MCF 10A (cell line): ENCODE data around the gene TK1. TPM values are rescaled to one million over a fixed set of nuclear protein-coding genes. Genes with fewer than 3 reads are reported as not detected.

ENCODE experiments used
- BruUV-seq: library from RNA; stranded (reverse); fragments of 400-500 nt; replicated peaks from 2 replicates; lab custom pipeline; 2021; lab: Mats Ljungman, UMichigan
- CTCF ChIA-PET: fragments of 300-600 bp; sonication (Branson Sonifier 250); formaldehyde crosslinking; extraction: SDS; loops from one replicate; lab custom pipeline; 2021; ENCODE audit warnings: antibody characterized with exemption, inconsistent platforms; lab: Yijun Ruan, JAX
- POLR2A ChIA-PET: fragments of 300-600, 350-650 bp; sonication (Branson Sonifier 250); formaldehyde crosslinking; extraction: SDS; loops from one replicate; lab custom pipeline; 2020; ENCODE audit warnings: antibody characterized with exemption, inconsistent platforms; lab: Yijun Ruan, JAX
- DNase-seq: peaks from one replicate; pipeline ENCODE4 v3.0.0-alpha.2; 2018; ENCODE audit not compliant: unreplicated experiment
- H3K27ac Mint-ChIP-seq: one replicate; pipeline ENCODE4 v1.8.0; 2022; ENCODE audit warnings: mild to moderate bottlenecking, low read depth, mixed read lengths; ENCODE audit not compliant: unreplicated experiment
- H3K27me3 Mint-ChIP-seq: one replicate; pipeline ENCODE4 v1.8.0; 2022; ENCODE audit warnings: mixed read lengths; ENCODE audit not compliant: insufficient read depth, unreplicated experiment
- H3K36me3 Mint-ChIP-seq: one replicate; pipeline ENCODE4 v1.8.0; 2022; ENCODE audit warnings: mild to moderate bottlenecking, moderate library complexity, mixed read lengths; ENCODE audit not compliant: insufficient read depth, unreplicated experiment
- H3K4me1 Mint-ChIP-seq: one replicate; pipeline ENCODE4 v1.8.0; 2022; ENCODE audit warnings: mixed read lengths; ENCODE audit not compliant: insufficient read depth, unreplicated experiment
- H3K4me3 Mint-ChIP-seq: one replicate; pipeline ENCODE4 v1.8.0; 2022; ENCODE audit warnings: mild to moderate bottlenecking, moderate library complexity, mixed read lengths; ENCODE audit not compliant: unreplicated experiment
- H3K9me3 Mint-ChIP-seq: one replicate; pipeline ENCODE4 v1.8.0; 2022; ENCODE audit warnings: mixed read lengths; ENCODE audit not compliant: unreplicated experiment
- intact Hi-C: fragments of 100-400 bp; cut with micrococcal nuclease; formaldehyde crosslinking; loops from 2 replicates; pipeline ENCODE4 v1.14.1; 2022
- total RNA-seq: library from RNA; stranded (reverse); gene quantifications from 2 replicates; pipeline ENCODE4 v1.2.3, GENCODE V29; 2022
- TF ChIP-seq, protein P1 (sequence below): fragments of 200-600 bp; IDR thresholded peaks from one replicate; pipeline ENCODE4 v1.8.0; 2022; ENCODE audit warnings: antibody characterized with exemption, mild to moderate bottlenecking; ENCODE audit not compliant: unreplicated experiment

The TK1 gene
- total RNA-seq, 1 experiment from 2014 or later = 21.4 TPM

- Mint-ChIP-seq H3K36me3 (no peaks in the 10 kb centered on the region), H3K4me3 (no peak overlapping the region), H3K27me3 (no peaks in the 10 kb centered on the region), H3K9me3 (no peaks in the 10 kb centered on the region), H3K27ac (no peak overlapping the region), H3K4me1 (peaks cover 10% of the 10 kb centered on the region)
- DNase-seq = no peak
- POLR2A ChIA-PET = no interaction called here
- CTCF ChIA-PET = no interaction called here
- TF ChIP-seq, protein P1, sequence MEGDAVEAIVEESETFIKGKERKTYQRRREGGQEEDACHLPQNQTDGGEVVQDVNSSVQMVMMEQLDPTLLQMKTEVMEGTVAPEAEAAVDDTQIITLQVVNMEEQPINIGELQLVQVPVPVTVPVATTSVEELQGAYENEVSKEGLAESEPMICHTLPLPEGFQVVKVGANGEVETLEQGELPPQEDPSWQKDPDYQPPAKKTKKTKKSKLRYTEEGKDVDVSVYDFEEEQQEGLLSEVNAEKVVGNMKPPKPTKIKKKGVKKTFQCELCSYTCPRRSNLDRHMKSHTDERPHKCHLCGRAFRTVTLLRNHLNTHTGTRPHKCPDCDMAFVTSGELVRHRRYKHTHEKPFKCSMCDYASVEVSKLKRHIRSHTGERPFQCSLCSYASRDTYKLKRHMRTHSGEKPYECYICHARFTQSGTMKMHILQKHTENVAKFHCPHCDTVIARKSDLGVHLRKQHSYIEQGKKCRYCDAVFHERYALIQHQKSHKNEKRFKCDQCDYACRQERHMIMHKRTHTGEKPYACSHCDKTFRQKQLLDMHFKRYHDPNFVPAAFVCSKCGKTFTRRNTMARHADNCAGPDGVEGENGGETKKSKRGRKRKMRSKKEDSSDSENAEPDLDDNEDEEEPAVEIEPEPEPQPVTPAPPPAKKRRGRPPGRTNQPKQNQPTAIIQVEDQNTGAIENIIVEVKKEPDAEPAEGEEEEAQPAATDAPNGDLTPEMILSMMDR = no peak
- no TSS peak for BruUV-seq
- intact Hi-C loops = no loop called here
These were observed 39.4 kb downstream of the TK1 start for GRCh38 chr17:78147315-78147998.

DNA sequence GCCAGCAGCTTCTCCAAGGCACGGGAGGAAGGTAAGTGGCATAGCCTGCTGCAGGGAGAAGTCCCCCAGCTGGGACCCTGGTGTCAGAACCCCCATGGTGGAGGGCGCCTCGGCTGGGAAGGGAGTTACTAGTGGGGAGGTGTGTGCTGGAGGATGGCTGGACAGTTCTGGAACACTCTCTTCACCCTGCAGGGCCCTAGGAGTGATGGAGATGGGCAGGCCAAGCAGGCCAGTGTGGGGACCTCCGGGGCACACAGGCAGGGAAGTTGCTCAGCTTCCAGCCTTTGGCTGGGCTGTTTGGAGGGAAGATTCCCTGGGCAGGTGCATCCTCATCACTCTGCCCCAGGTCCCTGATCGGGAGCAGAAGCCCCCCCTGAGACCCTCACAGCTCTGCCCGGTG, 40.0 kb downstream of the TK1 start:
- Mint-ChIP-seq H3K9me3 (no peaks in the 10 kb centered on the region), H3K4me1 (peaks cover 10% of the 10 kb centered on the region), H3K27me3 (no peaks in the 10 kb centered on the region), H3K36me3 (no peaks in the 10 kb centered on the region), H3K27ac (no peak overlapping the region), H3K4me3 (no peak overlapping the region)
- BruUV-seq = no TSS peak
- intact Hi-C loops = no loop called here
- DNase-seq = no peak
- ChIA-PET POLR2A (no interaction called here), CTCF (interaction anchor here (1.0 kb wide), 1 partner anchor 276 kb away, joined by 3 read pairs; no protein-coding TSS in a partner anchor)
- TF ChIP-seq, protein P1 = no peak

- CTCF ChIA-PET = interaction anchor here (1.0 kb wide), 1 partner anchor 276 kb away, joined by 3 read pairs; no protein-coding TSS in a partner anchor
- H3K4me3 Mint-ChIP-seq = no peak overlapping the region
- no peaks in the 10 kb centered on the region for H3K9me3 Mint-ChIP-seq
- no peak overlapping the region for H3K27ac Mint-ChIP-seq
- no peaks in the 10 kb centered on the region for H3K36me3 Mint-ChIP-seq
- POLR2A ChIA-PET = no interaction called here
- intact Hi-C loops = no loop called here
- no peaks in the 10 kb centered on the region for H3K27me3 Mint-ChIP-seq
- peaks cover 10% of the 10 kb centered on the region for H3K4me1 Mint-ChIP-seq
- no peak for DNase-seq
- TF ChIP-seq, protein P1 = no peak
- BruUV-seq = no TSS peak
These were observed 40.4 kb downstream of the TK1 start for GRCh38 chr17:78146471-78146869.

GRCh38 chr17:78144736-78145641, 41.9 kb downstream of the TK1 start:
- H3K36me3 Mint-ChIP-seq = no peaks in the 10 kb centered on the region
- no peaks in the 10 kb centered on the region for H3K9me3 Mint-ChIP-seq
- POLR2A ChIA-PET = interaction anchor here (0.7 to 2.7 kb wide), 5 partner anchors 8 to 171 kb away, joined by 3 to 12 read pairs (median 4); partner anchors contain the start of gene SYNGR2
- H3K27me3 Mint-ChIP-seq = no peaks in the 10 kb centered on the region
- BruUV-seq = no TSS peak
- CTCF ChIA-PET = interaction anchor here (0.5 to 1.0 kb wide), 4 partner anchors 17 to 1597 kb away, joined by 3 to 4 read pairs (median 4); no protein-coding TSS in a partner anchor
- TF ChIP-seq, protein P1 = no peak
- H3K4me1 Mint-ChIP-seq = peaks cover 15% of the 10 kb centered on the region
- intact Hi-C loops = no loop called here
- H3K4me3 Mint-ChIP-seq = no peak overlapping the region
- DNase-seq = no peak
- no peak overlapping the region for H3K27ac Mint-ChIP-seq
